Measurements from ENCODE around the gene PLBD1.

DNA sequence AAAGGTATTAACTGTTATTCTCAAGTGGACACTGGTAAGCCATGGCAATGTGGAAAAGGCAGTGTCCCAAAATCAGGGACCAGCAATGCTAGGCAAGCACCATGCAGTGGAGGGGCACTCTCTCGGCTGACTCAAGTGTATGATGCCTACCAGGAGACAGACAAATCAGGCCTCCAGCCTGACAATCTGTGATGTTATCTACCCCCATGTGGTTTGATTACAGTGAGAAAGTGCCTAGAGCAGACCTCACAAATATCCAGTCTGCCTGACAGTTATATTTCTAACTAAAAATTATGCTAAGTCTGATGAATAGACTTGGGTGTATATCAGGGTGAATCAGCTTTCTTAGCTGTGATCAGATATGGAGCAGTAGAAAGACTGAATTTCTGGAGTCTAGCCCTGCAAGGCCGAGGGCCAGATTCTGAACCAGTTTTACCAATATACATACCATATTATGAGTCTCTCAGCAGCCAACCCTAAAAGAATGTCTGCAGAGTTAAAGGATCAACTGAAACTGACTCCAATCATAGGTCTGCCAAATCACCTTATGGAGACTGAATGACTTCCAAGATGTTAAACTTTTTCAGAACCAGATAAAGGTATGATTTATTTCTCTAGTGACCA lies 3.2 kb downstream of the PLBD1 start:
- TF ChIP-seq POLR2AphosphoS5 (IDR thresholded peaks at IDR 0.05), result no peak
- no peak for TF ChIP-seq POLR2A (IDR thresholded peaks at IDR 0.05)
- TF ChIP-seq, protein P1, sequence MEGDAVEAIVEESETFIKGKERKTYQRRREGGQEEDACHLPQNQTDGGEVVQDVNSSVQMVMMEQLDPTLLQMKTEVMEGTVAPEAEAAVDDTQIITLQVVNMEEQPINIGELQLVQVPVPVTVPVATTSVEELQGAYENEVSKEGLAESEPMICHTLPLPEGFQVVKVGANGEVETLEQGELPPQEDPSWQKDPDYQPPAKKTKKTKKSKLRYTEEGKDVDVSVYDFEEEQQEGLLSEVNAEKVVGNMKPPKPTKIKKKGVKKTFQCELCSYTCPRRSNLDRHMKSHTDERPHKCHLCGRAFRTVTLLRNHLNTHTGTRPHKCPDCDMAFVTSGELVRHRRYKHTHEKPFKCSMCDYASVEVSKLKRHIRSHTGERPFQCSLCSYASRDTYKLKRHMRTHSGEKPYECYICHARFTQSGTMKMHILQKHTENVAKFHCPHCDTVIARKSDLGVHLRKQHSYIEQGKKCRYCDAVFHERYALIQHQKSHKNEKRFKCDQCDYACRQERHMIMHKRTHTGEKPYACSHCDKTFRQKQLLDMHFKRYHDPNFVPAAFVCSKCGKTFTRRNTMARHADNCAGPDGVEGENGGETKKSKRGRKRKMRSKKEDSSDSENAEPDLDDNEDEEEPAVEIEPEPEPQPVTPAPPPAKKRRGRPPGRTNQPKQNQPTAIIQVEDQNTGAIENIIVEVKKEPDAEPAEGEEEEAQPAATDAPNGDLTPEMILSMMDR (IDR thresholded peaks at IDR 0.05), result no peak
- TF ChIP-seq EP300 (IDR thresholded peaks at IDR 0.05; ENCODE audit: low read depth), result no peak

Data from transverse colon (tissue), 4 donors.